GM12878 (cell line): ENCODE measurements around the gene OLFML2B. TPM values are rescaled to one million over a fixed set of nuclear protein-coding genes. Genes with fewer than 3 reads are reported as not detected.

Experiments used
- ATAC-seq: fragments of 200-7000 bp; cut with Tn5 transposase; 3 replicates; pipeline ENCODE4 v1.9.1; 2020; ENCODE audit warnings: mild to moderate bottlenecking, moderate library complexity
- BruUV-seq: library from RNA; stranded (reverse); fragments of 400-500 nt; replicated peaks from 2 replicates; lab custom pipeline; 2021; lab: Mats Ljungman, UMichigan
- CTCF ChIA-PET: fragments of 300-600 bp; sonication (Branson Sonifier 250); formaldehyde crosslinking; extraction: SDS; loops from one replicate; lab custom pipeline; 2021; ENCODE audit warnings: inconsistent platforms; lab: Yijun Ruan, JAX
- POLR2A ChIA-PET: fragments of 350-600 bp; formaldehyde crosslinking; extraction: SDS; loops from one replicate; lab custom pipeline; 2021; ENCODE audit warnings: inconsistent platforms; lab: Charles Lee
- RAD21 ChIA-PET: fragments of 300-600 bp; sonication (Branson Sonifier 250); formaldehyde crosslinking; loops from one replicate; lab custom pipeline; 2023; ENCODE audit warnings: antibody characterized with exemption; ENCODE audit not compliant: unreplicated experiment; lab: Charles Lee
- SMC1A ChIA-PET: fragments of 300-600 bp; sonication (Branson Sonifier 250); formaldehyde crosslinking; loops from one replicate; lab custom pipeline; 2023; ENCODE audit not compliant: unreplicated experiment, uncharacterized antibody; lab: Charles Lee
- DNase-seq: peaks from one replicate; pipeline ENCODE4 v3.0.0-alpha.2; 2011; ENCODE audit warnings: low read depth, low spot score
- FAIRE-seq: peaks from 3 replicates; lab custom pipeline; 2011; peaks lifted over from hg19 to GRCh38; lab: Jason Lieb, UNC
- H2AFZ ChIP-seq: 2 replicates; pipeline ENCODE4 v1.6.0; 2011; ENCODE audit warnings: low read depth, low read length, control low read depth; ENCODE audit not compliant: control insufficient read depth
- H3K27ac ChIP-seq: 2 replicates; pipeline ENCODE4 v1.5.1; 2011; ENCODE audit warnings: control low read depth; ENCODE audit not compliant: control insufficient read depth, insufficient read depth
- H3K27me3 ChIP-seq, 2 experiments: replicated peaks in 1 of 2; 2 replicates each; pipeline versions ENCODE4 v1.6.0 to v1.6.1; 2011; ENCODE audit warnings: low read length in 1 of 2; ENCODE audit not compliant: control insufficient read depth in 2 of 2, insufficient read depth in 2 of 2
- H3K36me3 ChIP-seq, 2 experiments: 2 replicates each; pipeline ENCODE4 v1.5.1; 2011; ENCODE audit warnings: low read length in 1 of 2; ENCODE audit not compliant: control insufficient read depth in 2 of 2, insufficient read depth in 2 of 2
- H3K4me1 ChIP-seq: 2 replicates; pipeline ENCODE4 v1.6.1; 2011; ENCODE audit warnings: mild to moderate bottlenecking, low read length, moderate library complexity, mixed read lengths; ENCODE audit not compliant: control insufficient read depth, insufficient read depth
- H3K4me2 ChIP-seq: 2 replicates; pipeline ENCODE4 v1.6.0; 2011; ENCODE audit warnings: control low read depth; ENCODE audit not compliant: control insufficient read depth, insufficient read depth
- H3K4me3 ChIP-seq: fragments of 200-600 bp; sonication (generic); 2 replicates; pipeline ENCODE4 v1.5.1; 2016
- H3K79me2 ChIP-seq: 2 replicates; pipeline ENCODE4 v1.6.0; 2011; ENCODE audit warnings: low read length; ENCODE audit not compliant: control insufficient read depth, insufficient read depth
- H3K9ac ChIP-seq: 2 replicates; pipeline ENCODE4 v1.8.0; 2011; ENCODE audit warnings: low read length, control low read depth, mixed read lengths; ENCODE audit not compliant: control insufficient read depth, insufficient read depth
- H3K9me3 ChIP-seq: replicated peaks from 3 replicates; pipeline ENCODE4 v1.5.1; 2011; ENCODE audit warnings: mild to moderate bottlenecking, low read length; ENCODE audit not compliant: control insufficient read depth, insufficient read depth
- H4K20me1 ChIP-seq: 2 replicates; pipeline ENCODE4 v1.6.0; 2011; ENCODE audit not compliant: control insufficient read depth, insufficient read depth
- BHLHE40 ChIP-seq, 2 experiments: fragments of 450-650 bp in 1 of 2; IDR thresholded peaks; 2 replicates each; pipeline ENCODE4 v1.6.1; 2011 to 2017; ENCODE audit warnings: low read depth in 2 of 2, borderline replicate concordance in 1 of 2, improper control_type of control experiment in 1 of 2, low read length in 1 of 2, mild to moderate bottlenecking in 1 of 2
- BRCA1 ChIP-seq: IDR thresholded peaks from 2 replicates; pipeline ENCODE4 v1.6.1; 2011; ENCODE audit warnings: low read depth, low read length, improper control_type of control experiment
- DPF2 ChIP-seq: fragments of 450-650 bp; IDR thresholded peaks from 2 replicates; pipeline ENCODE4 v1.6.1; 2017; ENCODE audit warnings: mild to moderate bottlenecking
- GATAD2B ChIP-seq: fragments of 450-650 bp; conservative IDR thresholded peaks from 2 replicates; pipeline ENCODE4 v1.6.1; 2017; ENCODE audit warnings: low read depth, mild to moderate bottlenecking, moderate library complexity
- HDAC2 ChIP-seq: fragments of 200-600 bp; sonication (generic); IDR thresholded peaks from 2 replicates; pipeline ENCODE4 v1.6.1; 2017
- IRF4 ChIP-seq: IDR thresholded peaks from 2 replicates; pipeline ENCODE4 v1.6.1; 2011; ENCODE audit warnings: low read depth, low read length
- MEF2A ChIP-seq: IDR thresholded peaks from 2 replicates; pipeline ENCODE4 v1.6.1; 2011; ENCODE audit warnings: low read depth, mild to moderate bottlenecking, low read length, moderate library complexity; ENCODE audit not compliant: insufficient read depth
- NFXL1 ChIP-seq: fragments of 450-650 bp; IDR thresholded peaks from 2 replicates; pipeline ENCODE4 v1.6.1; 2017; ENCODE audit warnings: antibody characterized with exemption, mild to moderate bottlenecking, borderline replicate concordance
- NR2F1 ChIP-seq: fragments of 450-650 bp; conservative IDR thresholded peaks from 2 replicates; pipeline ENCODE4 v1.6.1; 2017; ENCODE audit warnings: mild to moderate bottlenecking
- RBBP5 ChIP-seq: fragments of 200-600 bp; sonication (generic); conservative IDR thresholded peaks from 2 replicates; pipeline ENCODE4 v1.6.1; 2016
- WGBS: methylation state at CpG from one replicate; pipeline ENCODE4 v1.1.6; 2016; ENCODE audit warnings: low lambda C conversion rate; ENCODE audit not compliant: insufficient replicate concordance, insufficient coverage; ENCODE audit errors: missing lambda C conversion rate; 5-methylcytosine and 5-hydroxymethylcytosine counted together
- in situ Hi-C: fragments of 300-500 bp; cut with MboI; formaldehyde crosslinking; loops from 9 replicates; pipeline ENCODE4 v1.14.3; 2018; ENCODE audit warnings: mixed read lengths
- intact Hi-C: fragments of 100-400 bp; cut with micrococcal nuclease; formaldehyde crosslinking; loops from one replicate; pipeline ENCODE4 v1.14.2; 2022; ENCODE audit not compliant: unreplicated experiment
- polyA plus RNA-seq, 11 experiments: library from polyadenylated mRNA; depleted of rRNA in 4 of 11; unstranded in 6 of 11; stranded (reverse) in 5 of 11; fragments of >200 nt; fragmentation: Nextera tagmentation in 4 of 11; fragmentation: Illumina TruSeq in 1 of 11; extraction: Ambion mirVana in 4 of 11; extraction: Trizol in 1 of 11; gene quantifications; 1 replicate in 1 of 11; 2 replicates in 10 of 11; pipeline versions ENCODE4 v1.2.1 to v1.2.3, GENCODE V29; 2011 to 2016; ENCODE audit warnings: inconsistent platforms in 2 of 11, missing spikeins in 2 of 11, low read depth in 1 of 11
- total RNA-seq, 4 experiments: library from RNA; depleted of rRNA in 3 of 4; stranded (reverse); fragments of >200 nt in 3 of 4; fragmentation: Illumina TruSeq in 1 of 4; extraction: Trizol in 1 of 4; gene quantifications; 2 replicates each; pipeline versions ENCODE4 v1.2.1 to v1.2.3, GENCODE V29; 2013 to 2021
- TF ChIP-seq, protein P1 (sequence below): IDR thresholded peaks from 2 replicates; pipeline ENCODE4 v1.6.1; 2012; ENCODE audit warnings: mild to moderate bottlenecking, low read depth, low read length
- TF ChIP-seq, protein P2 (sequence below): fragments of 450-650 bp; IDR thresholded peaks from 2 replicates; pipeline ENCODE4 v1.6.1; 2017; ENCODE audit warnings: low read depth, mild to moderate bottlenecking, moderate library complexity

The OLFML2B gene
- total and polyA plus RNA-seq, 10 of the 15 experiments (the other 5 are each of a cell fraction or from before 2014, with no cell fraction given), result not detected

DNA sequence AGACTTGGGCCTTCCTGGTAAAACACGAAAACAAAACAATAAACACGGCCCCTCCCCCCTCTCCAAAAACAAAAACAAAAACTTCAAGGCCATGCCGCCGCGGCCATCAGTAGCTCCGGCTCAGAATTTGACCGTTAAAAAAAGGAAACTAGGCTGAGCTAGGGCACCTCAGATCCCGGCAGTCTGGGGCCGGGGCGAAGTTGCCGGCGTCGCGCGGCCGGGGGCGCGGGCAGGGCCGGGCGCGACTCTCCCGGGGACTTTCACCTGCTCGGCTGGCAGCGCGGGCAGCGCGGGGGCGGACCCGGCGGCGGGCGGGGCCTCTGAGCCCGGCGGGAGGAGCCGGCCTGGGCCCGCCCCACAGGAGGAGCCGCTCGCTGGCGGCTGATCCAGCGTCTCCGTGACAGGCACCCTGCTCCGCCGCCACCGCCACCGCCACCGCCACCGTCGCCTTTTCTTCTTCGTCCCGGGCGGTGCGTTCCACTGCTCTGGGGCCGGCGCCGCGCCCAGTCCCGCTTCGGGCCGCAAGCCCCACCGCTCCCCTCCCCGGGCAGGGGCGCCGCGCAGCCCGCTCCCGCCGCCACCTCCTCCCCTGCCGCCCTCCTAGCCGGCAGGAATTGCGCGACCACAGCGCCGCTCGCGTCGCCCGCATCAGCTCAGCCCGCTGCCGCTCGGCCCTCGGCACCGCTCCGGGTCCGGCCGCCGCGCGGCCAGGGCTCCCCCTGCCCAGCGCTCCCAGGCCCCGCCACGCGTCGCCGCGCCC lies 45.8 kb upstream of the OLFML2B start, which contains the start of gene NOS1AP (continued):
- TF ChIP-seq, protein P1, sequence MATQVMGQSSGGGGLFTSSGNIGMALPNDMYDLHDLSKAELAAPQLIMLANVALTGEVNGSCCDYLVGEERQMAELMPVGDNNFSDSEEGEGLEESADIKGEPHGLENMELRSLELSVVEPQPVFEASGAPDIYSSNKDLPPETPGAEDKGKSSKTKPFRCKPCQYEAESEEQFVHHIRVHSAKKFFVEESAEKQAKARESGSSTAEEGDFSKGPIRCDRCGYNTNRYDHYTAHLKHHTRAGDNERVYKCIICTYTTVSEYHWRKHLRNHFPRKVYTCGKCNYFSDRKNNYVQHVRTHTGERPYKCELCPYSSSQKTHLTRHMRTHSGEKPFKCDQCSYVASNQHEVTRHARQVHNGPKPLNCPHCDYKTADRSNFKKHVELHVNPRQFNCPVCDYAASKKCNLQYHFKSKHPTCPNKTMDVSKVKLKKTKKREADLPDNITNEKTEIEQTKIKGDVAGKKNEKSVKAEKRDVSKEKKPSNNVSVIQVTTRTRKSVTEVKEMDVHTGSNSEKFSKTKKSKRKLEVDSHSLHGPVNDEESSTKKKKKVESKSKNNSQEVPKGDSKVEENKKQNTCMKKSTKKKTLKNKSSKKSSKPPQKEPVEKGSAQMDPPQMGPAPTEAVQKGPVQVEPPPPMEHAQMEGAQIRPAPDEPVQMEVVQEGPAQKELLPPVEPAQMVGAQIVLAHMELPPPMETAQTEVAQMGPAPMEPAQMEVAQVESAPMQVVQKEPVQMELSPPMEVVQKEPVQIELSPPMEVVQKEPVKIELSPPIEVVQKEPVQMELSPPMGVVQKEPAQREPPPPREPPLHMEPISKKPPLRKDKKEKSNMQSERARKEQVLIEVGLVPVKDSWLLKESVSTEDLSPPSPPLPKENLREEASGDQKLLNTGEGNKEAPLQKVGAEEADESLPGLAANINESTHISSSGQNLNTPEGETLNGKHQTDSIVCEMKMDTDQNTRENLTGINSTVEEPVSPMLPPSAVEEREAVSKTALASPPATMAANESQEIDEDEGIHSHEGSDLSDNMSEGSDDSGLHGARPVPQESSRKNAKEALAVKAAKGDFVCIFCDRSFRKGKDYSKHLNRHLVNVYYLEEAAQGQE, result no peak
- TF ChIP-seq BHLHE40 (IDR thresholded peaks at IDR 0.05; ENCODE audit: borderline replicate concordance in 1 of 2, low read depth in 2 of 2, low read length in 1 of 2) (0 out of 4 replicates have a peak, but pooled peaks of 1 of the 2 experiments have one; percentile 11), NR2F1 (no peak), GATAD2B (peak; percentile 48; the same call in 1 of the 2 replicates), RBBP5 (no peak)

DNA sequence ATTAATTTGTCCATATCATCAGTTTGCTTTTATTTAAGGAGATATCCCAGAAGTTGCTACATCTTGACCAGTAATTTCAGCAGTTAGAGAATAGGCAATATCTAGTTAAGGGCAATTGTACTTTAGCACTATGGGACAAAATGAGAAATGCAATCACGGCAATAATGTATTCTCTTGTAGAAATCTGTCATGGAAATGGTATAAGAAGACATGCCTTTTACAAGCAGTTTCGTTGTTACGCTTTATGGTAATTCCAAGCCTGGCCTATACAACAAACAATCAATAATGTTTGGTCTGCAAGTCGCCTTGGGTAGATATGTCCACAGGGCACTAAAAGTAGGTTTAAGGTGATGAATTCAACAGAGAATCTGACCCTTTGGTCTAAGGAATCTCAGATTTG lies 44.6 kb upstream of the OLFML2B start:
- intact Hi-C loops (no loop called here), in situ Hi-C loops (no loop called here)
- Histone ChIP-seq H2AFZ (no peak overlapping the region), H3K79me2 (no peaks in the 10 kb centered on the region), H4K20me1 (peaks cover 4% of the 10 kb centered on the region; the same call in 1 of the 2 replicates), H3K4me2 (no peak overlapping the region), H3K9ac (no peak overlapping the region), H3K27ac (no peak overlapping the region), H3K36me3 (no peaks in the 10 kb centered on the region), H3K27me3 (peaks cover 7 to 11% of the 10 kb centered on the region in 2 experiments), H3K9me3 (no peaks in the 10 kb centered on the region), H3K4me1 (no peaks in the 10 kb centered on the region), H3K4me3 (no peak overlapping the region)
- ChIA-PET CTCF (interaction anchor here (1.0 kb wide), 1 partner anchor 12 kb away, joined by 5 read pairs; no protein-coding TSS in a partner anchor), POLR2A (no interaction called here), SMC1A (no interaction called here), RAD21 (no interaction called here)
- FAIRE-seq (no peak), DNase-seq (no peak), ATAC-seq (no peak)
- no TSS peak for BruUV-seq
- WGBS, result 90% methylated on average over 4 of the region's 4 CpGs
- TF ChIP-seq HDAC2 (no peak), BRCA1 (no peak), MEF2A (no peak), DPF2 (no peak), IRF4 (no peak), NFXL1 (no peak)
- TF ChIP-seq, protein P2, sequence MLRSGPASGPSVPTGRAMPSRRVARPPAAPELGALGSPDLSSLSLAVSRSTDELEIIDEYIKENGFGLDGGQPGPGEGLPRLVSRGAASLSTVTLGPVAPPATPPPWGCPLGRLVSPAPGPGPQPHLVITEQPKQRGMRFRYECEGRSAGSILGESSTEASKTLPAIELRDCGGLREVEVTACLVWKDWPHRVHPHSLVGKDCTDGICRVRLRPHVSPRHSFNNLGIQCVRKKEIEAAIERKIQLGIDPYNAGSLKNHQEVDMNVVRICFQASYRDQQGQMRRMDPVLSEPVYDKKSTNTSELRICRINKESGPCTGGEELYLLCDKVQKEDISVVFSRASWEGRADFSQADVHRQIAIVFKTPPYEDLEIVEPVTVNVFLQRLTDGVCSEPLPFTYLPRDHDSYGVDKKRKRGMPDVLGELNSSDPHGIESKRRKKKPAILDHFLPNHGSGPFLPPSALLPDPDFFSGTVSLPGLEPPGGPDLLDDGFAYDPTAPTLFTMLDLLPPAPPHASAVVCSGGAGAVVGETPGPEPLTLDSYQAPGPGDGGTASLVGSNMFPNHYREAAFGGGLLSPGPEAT, result no peak
